Activated CD4-positive, alpha-beta T cell treated with anti-CD3 and anti-CD28 coated beads, Interleukin-2, amount 50 U/mL, for 24 hours (primary cell): ENCODE measurements around the gene DNAJB1.
A peak's percentile ranks its signal among the peaks of the same experiment; 100 is the strongest.
"Not testable (repeated sequence)": the region's sequence is repeated elsewhere in the genome, so short reads cannot be mapped to it uniquely, and the experiment has no call there.

Source experiments
- DNase-seq, 2 donors: peaks; one replicate each; pipeline ENCODE4 v3.0.0-alpha.2; 2020; ENCODE audit warnings: low read depth in 1 of 2, low spot score in 1 of 2

The DNAJB1 gene

GRCh38 chr19:14520543-14520942 lies 2.3 kb upstream of the DNAJB1 start:
- DNase-seq, result no peak

DNA sequence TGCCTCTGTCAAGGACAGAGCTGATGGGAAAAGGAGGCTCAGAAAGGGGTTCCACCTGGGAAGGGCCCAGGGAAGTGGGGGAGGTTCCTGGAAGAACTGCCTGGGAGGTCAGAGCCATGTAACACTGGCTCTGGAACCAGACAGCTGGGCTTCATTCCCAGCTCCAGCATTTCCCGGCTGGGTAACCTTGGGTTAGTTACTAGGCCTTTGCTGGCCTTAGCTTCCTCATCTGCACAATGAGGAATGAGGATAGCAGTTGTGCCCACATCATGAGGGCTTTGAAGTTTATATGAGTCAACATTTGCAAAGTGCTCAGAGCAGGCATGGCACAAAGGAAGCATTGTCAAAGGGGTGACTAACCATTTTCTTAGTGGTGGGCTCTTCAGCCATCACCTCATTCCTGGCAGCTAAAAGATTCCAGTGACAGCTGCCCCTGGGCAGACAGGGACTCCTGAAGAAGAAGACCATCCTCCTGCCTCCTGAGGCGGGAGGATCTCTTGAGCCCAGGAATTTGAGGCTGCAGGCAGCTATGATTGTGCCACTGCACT lies 1.7 kb upstream of the DNAJB1 start:
- no peak for DNase-seq

DNA sequence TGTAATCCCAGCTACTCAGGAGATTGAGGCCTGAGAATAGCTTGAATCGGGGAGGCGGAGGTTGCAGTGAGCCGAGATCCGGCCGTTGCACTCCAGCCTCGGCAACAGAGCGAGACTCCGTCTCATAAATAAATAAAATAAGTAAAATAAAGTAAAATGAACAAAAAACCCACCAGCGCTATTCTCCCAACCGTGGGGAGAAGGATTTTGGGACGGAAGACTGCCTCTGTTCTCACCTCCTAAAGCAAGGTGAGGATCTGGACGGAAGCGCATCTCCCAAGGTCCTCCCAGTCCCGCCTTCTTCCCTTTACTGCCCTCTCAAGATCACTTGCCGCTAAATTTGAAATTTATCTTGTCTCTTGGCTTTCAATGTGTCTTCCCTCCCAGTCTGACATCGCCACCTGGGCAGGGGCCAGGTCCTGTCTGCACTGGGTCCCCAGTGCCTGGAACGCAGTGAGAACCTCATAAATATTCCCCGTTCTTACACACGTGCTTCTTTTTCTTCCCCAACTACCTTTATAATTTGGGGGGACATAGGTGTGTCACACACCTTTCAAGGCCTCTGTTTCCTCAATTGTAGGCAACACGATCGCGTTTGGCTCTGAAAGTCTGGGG lies 1.2 kb upstream of the DNAJB1 start:
- DNase-seq, result no peak

DNA sequence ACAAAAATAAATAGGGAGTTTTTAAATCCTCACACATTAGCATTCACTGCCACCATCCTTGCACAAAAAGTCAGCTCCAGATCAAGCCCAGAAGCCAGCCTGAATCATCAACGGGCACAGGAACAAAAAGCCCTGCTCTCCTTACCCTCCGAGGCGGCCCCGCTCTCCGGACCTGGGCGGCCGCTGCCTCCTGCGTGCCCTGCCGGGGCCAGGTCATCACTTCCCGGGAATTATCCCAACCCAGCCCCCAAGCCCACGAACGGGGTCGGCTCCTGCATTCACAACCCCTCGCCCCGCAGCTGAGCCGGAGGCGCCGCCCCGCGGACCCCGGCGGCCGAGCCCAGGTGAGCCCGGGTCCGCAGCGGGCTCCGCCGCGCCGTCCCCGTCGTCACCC lies 754 bp downstream of the DNAJB1 start:
- DNase-seq, result no peak

DNA sequence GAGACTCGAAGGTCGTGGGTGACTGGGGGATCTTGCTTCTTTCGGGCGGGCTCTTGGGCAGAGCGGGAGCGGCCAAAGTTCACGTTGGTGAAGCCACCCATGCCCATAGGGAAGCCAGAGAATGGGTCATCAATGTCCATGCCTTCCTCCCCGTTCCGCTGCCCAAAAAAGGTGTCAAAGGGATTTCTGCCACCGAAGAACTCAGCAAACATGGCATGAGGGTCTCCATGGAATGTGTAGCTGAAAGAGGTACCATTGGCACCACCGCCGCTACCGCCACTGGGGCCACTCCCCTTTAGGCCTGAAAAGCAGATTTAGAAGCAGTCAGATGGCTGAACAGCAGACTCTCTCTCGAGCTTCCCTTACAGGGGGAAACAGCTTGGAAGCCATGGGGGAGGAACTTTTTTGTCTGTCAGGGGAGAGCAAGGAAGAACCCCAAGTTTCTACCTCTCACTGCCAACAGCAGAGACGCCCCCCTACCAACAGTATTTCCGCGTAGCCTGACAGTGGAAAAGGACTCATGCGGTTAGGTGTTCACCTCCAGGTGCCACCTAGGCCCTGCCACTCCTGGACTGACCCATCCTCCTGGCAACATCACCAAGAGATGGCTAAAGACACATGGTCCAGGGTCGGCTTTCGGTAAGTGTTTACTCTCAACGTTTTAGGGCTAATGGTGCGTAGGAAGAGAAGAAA lies 1.3 kb downstream of the DNAJB1 start:
- no peak for DNase-seq

- no peak for DNase-seq
Observed at GRCh38 chr19:14516048-14516534, 2.1 kb downstream of the DNAJB1 start.

- no peak for DNase-seq
Observed at GRCh38 chr19:14515501-14516047, 2.6 kb downstream of the DNAJB1 start.

DNA sequence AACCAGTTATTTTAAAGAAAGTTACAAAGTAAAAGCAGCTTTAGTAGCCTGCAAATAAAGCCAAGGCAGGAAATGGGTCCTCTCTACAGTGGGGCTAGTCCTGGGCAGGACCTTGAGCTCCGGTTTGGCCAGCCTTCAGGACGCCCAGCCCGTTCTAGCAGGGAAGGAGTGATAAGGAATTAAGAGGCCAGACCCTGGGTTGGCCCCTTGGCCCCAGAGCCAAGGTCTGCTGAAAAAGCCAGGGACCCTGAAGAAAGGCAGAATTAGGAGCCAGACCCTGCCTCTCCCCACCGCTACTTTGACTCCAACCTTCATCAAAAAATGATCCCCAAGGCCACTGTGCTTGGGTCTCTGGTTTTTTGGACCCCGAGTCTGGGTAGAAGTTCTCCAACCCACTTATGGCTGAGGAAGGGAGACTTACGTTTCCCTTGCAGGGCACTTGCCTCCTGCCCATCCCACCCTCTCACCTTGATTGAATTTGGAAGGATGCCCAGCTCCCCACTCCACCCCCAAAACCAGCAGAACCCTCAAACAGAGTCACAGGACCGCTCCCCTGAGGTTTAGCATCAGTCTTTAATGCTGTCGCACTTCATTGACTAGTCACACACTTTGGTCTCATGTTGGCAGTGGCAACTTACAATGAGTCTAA lies 3.9 kb downstream of the DNAJB1 start:
- DNase-seq, result no peak

GRCh38 chr19:14512406-14512961 lies 5.7 kb downstream of the DNAJB1 start:
- DNase-seq, result no peak

- DNase-seq, result no peak
Observed at GRCh38 chr19:14511229-14511593, 7.0 kb downstream of the DNAJB1 start.

DNA sequence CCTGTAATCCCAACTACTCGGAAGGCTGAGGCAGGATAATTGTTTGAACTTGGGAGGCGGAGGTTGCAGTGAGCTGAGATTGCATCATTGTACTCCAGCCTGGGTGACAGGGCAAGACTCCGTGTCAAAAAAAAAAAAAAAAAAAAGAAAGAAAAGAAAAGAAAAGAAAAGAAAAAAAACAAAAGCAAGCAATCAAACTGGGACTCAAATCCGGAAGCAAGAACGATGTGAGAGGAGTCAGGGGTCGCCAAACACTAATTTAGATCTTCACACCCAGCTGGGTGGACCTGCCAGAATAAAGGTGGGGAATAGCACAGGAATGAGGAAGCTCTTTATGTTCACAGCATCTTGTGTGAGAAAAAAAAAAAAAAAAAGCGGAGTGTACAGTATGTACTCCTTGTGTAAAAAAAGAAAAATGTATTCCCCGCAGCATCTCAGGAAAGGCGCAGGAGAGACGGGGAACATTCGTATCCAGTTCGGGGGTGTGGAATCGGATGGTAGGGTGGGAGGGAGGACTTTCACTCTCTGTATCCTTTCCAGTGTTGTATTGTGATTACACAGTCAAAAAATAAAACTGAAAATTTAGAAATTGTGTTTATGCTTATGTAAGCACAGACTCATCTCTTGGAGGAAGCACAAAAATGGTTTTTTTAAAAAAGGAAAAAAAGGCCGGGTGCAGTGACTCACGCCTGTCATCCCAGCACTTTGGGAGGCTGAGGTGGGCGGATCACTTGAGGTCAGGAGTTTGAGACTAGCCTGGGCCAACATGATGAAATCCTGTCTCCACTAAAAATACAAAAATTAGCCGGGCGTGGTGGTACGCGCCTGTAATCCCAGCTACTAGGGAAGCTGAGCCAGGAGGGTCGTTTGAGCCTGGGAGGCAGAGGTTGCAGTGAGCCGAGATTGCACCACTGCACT lies 7.6 kb downstream of the DNAJB1 start:
- DNase-seq, result no peak

GRCh38 chr19:14507704-14508542 lies 10.3 kb downstream of the DNAJB1 start:
- DNase-seq, result no peak

DNA sequence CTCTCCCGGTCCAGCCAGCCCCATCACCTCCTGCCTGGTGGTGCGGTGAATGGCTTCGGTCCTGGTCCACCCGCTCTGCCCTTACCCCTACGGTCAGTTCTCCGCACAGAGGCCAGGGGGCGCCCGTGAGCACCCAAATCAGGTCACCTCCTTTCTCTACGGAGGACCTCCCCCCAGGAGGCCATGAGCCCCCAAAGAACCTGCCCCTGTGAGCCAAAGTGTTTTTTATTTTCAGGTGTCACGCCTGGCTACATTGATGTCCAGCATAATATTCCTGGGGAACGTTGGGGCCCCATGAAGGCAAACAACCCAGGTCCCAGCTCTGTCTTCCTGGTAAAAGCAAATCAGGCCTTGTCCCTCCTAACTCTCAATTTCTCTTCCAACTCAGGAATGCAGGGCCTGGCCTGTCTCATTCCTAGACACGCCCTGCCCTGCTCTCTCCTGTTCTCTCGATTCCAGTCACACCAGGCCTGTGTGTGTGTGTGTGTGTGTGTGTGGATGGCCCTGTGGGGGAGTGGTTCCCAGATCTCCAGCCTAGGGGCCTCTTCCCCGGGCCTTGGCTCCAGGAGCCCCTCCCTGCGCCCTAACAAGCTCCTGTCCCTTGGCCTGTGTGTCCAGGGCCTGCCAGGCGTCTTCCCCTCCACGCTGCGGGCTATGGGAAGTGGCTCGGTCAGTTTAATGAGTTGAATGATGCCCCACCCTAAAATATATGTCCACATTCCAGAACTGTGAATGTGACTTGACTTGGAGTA lies 12.5 kb downstream of the DNAJB1 start:
- DNase-seq, result peak; percentile 42 to 51

- DNase-seq, result not testable (repeated sequence)
Observed at GRCh38 chr19:14504575-14504974, 13.6 kb downstream of the DNAJB1 start.

DNA sequence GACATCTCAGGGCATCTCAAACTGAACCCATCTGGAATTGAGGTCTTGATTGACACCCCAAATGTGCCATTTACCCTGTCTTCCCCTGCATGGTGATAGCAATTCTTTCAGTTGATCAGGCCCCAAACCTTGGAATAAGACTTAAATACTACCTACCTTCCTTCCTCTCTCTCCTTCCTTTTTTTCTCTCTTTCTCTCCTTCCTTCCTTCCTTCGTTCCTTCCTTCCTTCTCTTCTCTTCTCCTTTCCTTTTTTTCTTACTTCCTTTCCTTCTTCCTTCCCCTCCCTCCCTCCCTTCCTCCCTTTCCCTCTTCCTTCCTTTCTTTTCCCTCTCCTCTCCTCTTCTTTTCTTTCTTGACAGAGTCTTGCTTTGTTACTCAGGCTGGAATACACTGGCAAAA lies 14.9 kb downstream of the DNAJB1 start:
- no peak for DNase-seq

- DNase-seq, result no peak
Observed at GRCh38 chr19:14502334-14503092, 15.7 kb downstream of the DNAJB1 start.

- no peak for DNase-seq
Observed at GRCh38 chr19:14497228-14497921, 20.8 kb downstream of the DNAJB1 start.

GRCh38 chr19:14496834-14497227 lies 21.4 kb downstream of the DNAJB1 start:
- DNase-seq, result no peak
